Neural crest cell (in vitro differentiated cells): ENCODE data around the gene RYR3. TPM values are rescaled to one million over a fixed set of nuclear protein-coding genes. Genes with fewer than 3 reads are reported as not detected.
A peak's percentile ranks its signal among the peaks of the same experiment; 100 is the strongest.

ENCODE experiments used
- DNase-seq: peaks from one replicate; pipeline ENCODE4 v3.0.0; 2021; ENCODE audit warnings: low read depth, mixed read lengths, low spot score
- H3K27ac Mint-ChIP-seq: one replicate; pipeline ENCODE4 v1.8.0; 2021; ENCODE audit warnings: mild to moderate bottlenecking, mixed read lengths; ENCODE audit not compliant: unreplicated experiment
- H3K27me3 Mint-ChIP-seq: 2 replicates; pipeline ENCODE4 v1.8.0; 2021; ENCODE audit warnings: low read depth, mild to moderate bottlenecking, mixed read lengths
- H3K36me3 Mint-ChIP-seq: 2 replicates; pipeline ENCODE4 v1.8.0; 2021; ENCODE audit warnings: low read depth, mild to moderate bottlenecking, mixed read lengths
- H3K4me1 Mint-ChIP-seq: 2 replicates; pipeline ENCODE4 v1.8.0; 2021; ENCODE audit warnings: mixed read lengths
- H3K4me3 Mint-ChIP-seq: one replicate; pipeline ENCODE4 v1.8.0; 2021; ENCODE audit warnings: mild to moderate bottlenecking, mixed read lengths
- H3K9me3 Mint-ChIP-seq: 2 replicates; pipeline ENCODE4 v1.8.0; 2021; ENCODE audit warnings: mixed read lengths
- total RNA-seq: library from RNA; stranded (reverse); gene quantifications from 2 replicates; pipeline ENCODE4 v1.2.1, GENCODE V29; 2021
- TF ChIP-seq, protein P1 (sequence below): fragments of 200-600 bp; sonication (generic); conservative IDR thresholded peaks from 2 replicates; pipeline ENCODE4 v1.5.0; 2021; ENCODE audit warnings: antibody characterized with exemption, mild to moderate bottlenecking

RYR3 gene
- total RNA-seq, 1 donor from 2014 or later: 2.2 TPM

DNA sequence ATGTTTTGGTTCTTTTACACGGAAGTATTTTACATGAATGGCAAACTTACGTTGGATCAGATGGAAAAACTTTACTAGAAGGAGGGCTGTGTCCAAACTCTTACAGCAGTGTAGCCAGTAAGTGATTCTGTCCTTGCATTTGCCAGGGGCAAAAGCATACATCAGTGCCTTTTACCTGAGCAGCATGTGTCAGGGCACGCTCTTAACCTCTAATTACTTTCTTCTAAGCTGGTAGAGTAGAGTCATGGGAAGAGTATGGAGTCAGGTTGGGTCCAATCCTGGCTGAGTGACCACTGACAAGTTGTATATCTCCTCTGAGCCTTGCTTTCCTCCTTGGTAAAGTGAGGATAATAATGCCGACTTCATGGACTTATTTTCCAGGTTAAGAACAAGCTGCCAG is 47.1 kb downstream of the RYR3 start:
- Mint-ChIP-seq H3K9me3 (no peaks in the 10 kb centered on the region), H3K27me3 (no peaks in the 10 kb centered on the region), H3K4me1 (peaks cover 39% of the 10 kb centered on the region), H3K4me3 (no peak overlapping the region), H3K36me3 (no peaks in the 10 kb centered on the region), H3K27ac (no peak overlapping the region)
- DNase-seq: no peak
- TF ChIP-seq, protein P1, sequence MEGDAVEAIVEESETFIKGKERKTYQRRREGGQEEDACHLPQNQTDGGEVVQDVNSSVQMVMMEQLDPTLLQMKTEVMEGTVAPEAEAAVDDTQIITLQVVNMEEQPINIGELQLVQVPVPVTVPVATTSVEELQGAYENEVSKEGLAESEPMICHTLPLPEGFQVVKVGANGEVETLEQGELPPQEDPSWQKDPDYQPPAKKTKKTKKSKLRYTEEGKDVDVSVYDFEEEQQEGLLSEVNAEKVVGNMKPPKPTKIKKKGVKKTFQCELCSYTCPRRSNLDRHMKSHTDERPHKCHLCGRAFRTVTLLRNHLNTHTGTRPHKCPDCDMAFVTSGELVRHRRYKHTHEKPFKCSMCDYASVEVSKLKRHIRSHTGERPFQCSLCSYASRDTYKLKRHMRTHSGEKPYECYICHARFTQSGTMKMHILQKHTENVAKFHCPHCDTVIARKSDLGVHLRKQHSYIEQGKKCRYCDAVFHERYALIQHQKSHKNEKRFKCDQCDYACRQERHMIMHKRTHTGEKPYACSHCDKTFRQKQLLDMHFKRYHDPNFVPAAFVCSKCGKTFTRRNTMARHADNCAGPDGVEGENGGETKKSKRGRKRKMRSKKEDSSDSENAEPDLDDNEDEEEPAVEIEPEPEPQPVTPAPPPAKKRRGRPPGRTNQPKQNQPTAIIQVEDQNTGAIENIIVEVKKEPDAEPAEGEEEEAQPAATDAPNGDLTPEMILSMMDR: no peak

DNA sequence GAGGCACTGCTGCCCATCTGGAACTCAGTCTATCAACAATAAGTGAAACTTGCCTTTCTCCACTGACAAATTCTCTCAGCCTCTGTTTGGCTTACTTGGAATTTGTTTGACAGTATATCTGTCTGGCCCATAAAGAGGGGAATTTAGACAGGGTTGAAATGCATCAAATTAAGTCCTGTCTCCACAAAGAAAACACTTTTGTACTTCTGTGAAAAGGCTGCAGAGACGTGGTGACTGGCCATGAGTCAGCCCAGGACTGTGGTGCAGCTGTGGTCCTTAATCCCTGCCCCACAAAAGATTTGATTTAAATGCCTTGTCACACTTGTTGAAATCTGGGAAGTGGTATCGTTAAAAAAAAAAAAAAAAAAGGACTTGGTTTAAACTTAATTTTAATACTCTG is 47.5 kb downstream of the RYR3 start:
- DNase-seq: no peak
- Mint-ChIP-seq H3K36me3 (no peaks in the 10 kb centered on the region), H3K9me3 (no peaks in the 10 kb centered on the region), H3K4me1 (peaks cover 35% of the 10 kb centered on the region), H3K27ac (peak overlapping the region; percentile 69), H3K4me3 (no peak overlapping the region), H3K27me3 (no peaks in the 10 kb centered on the region)
- TF ChIP-seq, protein P1: no peak

DNA sequence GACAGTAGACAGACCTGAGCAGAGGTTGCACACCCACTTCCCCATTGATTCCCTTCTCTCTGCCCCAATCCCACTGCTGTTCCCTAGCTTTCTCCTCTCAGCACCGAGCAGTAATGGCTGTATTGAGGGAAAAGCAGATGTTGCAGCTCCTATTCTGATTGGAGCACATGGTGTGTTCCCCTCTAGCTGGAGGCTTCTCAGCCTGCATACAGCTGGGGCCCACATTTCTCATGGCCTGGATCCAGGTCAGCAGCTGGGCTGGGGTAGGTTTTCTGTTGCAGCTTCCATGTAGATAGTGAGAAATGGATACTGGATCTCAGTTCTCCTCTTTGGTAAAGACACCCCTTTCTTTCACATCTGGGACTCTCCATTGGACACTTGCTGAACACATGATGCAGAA is 50.1 kb downstream of the RYR3 start:
- peaks cover 22% of the 10 kb centered on the region for H3K4me1 Mint-ChIP-seq
- no peak overlapping the region for H3K4me3 Mint-ChIP-seq
- H3K9me3 Mint-ChIP-seq: no peaks in the 10 kb centered on the region
- no peak overlapping the region for H3K27ac Mint-ChIP-seq
- TF ChIP-seq, protein P1: no peak
- no peaks in the 10 kb centered on the region for H3K27me3 Mint-ChIP-seq
- no peak for DNase-seq
- no peaks in the 10 kb centered on the region for H3K36me3 Mint-ChIP-seq

DNA sequence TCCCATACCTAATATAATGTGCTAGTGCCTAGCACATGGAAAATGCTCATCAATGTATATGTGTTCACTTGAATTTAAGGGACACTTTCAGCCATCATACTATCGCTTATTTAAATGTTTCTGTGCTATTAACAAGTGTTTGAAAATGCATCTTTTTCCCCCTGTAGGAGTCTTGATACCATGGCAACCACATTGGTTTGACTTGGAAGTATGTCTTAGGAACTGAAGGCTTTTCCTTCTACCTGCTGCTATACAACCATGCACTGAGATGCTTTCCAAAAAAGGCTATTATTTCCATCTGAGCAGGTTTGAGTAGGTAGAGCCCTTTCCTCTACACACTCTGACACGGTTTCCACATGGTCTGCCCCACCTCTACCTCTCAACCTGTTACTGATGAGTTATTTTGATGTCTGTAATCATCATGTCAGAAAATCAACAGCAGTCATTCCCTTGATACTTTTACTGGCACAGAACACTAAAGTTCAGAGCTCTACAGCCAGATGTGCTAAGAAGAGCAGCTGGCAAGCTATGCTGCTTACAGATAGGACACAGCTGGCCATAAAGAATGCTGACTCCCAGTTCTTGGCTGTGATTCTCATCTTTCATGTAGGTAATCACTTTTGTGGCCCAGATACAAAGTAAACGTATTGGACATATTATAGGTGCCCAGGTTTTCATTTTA is 59.3 kb downstream of the RYR3 start:
- no peak overlapping the region for H3K27ac Mint-ChIP-seq
- H3K9me3 Mint-ChIP-seq: no peaks in the 10 kb centered on the region
- H3K4me3 Mint-ChIP-seq: no peak overlapping the region
- TF ChIP-seq, protein P1: no peak
- H3K27me3 Mint-ChIP-seq: peaks cover 4% of the 10 kb centered on the region
- no peak for DNase-seq
- no peaks in the 10 kb centered on the region for H3K4me1 Mint-ChIP-seq
- no peaks in the 10 kb centered on the region for H3K36me3 Mint-ChIP-seq

DNA sequence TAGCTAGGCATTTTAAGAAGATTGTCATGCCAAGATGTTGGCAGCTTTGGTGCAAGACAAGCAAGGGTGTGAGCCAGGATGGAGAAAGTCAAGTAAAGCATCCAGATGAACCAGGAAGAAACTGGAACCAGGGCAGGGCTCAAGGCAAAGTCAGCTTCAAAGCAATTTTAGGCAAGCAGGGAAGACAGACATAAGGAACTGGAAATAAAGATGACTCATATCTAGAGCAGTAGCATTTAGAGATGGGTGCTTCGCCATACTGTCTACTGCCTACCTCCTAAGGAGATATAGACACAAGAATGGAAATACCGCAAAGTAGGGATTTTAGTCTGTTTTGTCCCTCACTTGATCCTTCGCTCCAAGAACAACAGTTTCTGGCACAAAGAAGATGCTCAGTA is 59.9 kb downstream of the RYR3 start:
- H3K36me3 Mint-ChIP-seq: no peaks in the 10 kb centered on the region

More for the DNA sequence above, 59.9 kb downstream of the RYR3 start:
- H3K4me1 Mint-ChIP-seq: no peaks in the 10 kb centered on the region
- H3K4me3 Mint-ChIP-seq: no peak overlapping the region
- no peaks in the 10 kb centered on the region for H3K9me3 Mint-ChIP-seq
- peaks cover 4% of the 10 kb centered on the region for H3K27me3 Mint-ChIP-seq
- DNase-seq: no peak
- TF ChIP-seq, protein P1: no peak
- no peak overlapping the region for H3K27ac Mint-ChIP-seq
